Hematopoietic multipotent progenitor cell treated with erythropoietin and hydrocortisone succinate and interleukin-3 and kit ligand, for 8 days (in vitro differentiated cells): ENCODE data around the gene TTLL11.

ENCODE experiments used
- DNase-seq: peaks from one replicate; pipeline ENCODE4 v3.0.0-alpha.2; 2015

The TTLL11 gene

GRCh38 chr9:122125509-122126330, 32.6 kb upstream of the TTLL11 start:
- DNase-seq: no peak

- DNase-seq: peak; percentile 84
Observed at GRCh38 chr9:122125158-122125508, 32.0 kb upstream of the TTLL11 start.

DNA sequence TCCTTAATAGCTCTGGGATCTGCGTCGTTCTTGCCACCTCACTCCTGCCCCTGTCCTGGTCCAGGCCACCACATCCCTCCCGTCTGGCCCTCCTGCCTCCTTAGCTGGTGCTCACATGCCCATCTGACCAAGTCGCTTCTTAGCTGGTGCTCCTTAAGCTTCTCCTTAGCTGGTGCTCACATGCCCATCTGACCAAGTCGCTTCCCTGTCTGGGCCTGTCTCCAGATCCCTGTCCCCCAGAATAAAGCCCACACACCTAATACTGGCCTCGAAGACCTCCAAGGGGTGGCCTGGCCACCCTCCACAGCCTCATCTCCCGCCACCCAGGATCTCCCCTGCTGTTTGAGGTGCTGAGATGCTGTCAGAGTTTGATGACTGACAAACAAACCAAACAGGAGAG, 31.4 kb upstream of the TTLL11 start:
- DNase-seq: no peak

- no peak for DNase-seq
Observed at GRCh38 chr9:122124048-122124447, 30.9 kb upstream of the TTLL11 start.

GRCh38 chr9:122122903-122123632, 30.0 kb upstream of the TTLL11 start:
- peak; percentile 72 for DNase-seq

GRCh38 chr9:122122468-122122867, 29.4 kb upstream of the TTLL11 start:
- no peak for DNase-seq

DNA sequence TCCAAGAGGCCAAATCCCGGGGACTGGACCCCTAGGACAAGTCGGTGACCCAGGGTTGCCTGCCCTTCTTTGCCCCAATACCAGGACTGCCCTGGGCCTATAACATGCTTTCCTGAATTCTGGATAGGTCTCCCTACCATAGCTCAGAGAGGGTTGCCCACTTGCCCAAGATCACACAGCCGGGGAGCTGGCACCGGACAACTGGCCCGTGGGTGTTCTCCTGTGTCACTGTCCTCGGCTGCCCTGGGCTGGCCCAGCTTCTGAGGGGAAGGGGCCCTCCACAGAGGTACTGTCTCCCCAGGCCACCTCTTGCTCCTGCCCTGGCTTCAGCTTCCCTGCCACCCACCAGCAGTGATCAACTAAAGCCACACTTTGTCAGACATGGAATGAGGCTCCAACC, 28.8 kb upstream of the TTLL11 start:
- no peak for DNase-seq

- DNase-seq: no peak
Observed at GRCh38 chr9:122121391-122121790, 28.3 kb upstream of the TTLL11 start.

GRCh38 chr9:122120316-122121071, 27.4 kb upstream of the TTLL11 start:
- no peak for DNase-seq

DNA sequence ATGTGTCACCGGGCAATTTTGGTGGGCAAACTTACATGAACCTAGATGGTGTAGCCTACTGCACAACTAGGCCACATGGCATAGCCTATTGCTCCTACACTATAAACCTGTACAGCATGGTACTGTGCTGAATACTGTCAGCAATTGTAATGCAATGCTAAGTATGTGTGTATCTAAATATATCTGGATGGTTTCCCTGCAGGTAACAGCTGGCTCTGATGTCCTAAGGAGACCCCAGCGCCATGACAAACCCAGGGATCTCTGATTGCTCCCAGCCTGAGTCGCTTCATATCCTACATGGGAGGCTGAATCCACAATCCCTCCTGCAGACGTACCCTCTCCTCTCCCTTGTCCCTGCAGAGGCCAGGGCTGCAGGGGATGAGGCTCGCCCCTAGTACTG, 26.6 kb upstream of the TTLL11 start:
- DNase-seq: no peak

DNA sequence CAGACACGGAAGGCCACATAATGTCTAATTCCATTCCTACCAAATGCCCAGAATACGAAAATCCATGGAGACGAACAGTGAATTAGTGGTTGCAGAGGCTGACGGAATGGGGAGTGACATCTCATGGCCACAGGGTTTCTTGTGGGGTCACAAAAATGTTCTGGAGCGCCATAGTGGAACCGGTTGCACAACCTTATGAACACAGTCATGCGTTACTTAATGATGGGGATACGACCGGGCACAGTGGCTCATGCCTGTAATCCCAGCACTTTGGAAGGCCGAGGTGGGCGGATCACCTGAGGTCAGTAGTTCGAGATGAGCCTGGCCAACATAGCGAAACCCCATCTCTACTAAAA, 26.0 kb upstream of the TTLL11 start:
- no peak for DNase-seq

DNA sequence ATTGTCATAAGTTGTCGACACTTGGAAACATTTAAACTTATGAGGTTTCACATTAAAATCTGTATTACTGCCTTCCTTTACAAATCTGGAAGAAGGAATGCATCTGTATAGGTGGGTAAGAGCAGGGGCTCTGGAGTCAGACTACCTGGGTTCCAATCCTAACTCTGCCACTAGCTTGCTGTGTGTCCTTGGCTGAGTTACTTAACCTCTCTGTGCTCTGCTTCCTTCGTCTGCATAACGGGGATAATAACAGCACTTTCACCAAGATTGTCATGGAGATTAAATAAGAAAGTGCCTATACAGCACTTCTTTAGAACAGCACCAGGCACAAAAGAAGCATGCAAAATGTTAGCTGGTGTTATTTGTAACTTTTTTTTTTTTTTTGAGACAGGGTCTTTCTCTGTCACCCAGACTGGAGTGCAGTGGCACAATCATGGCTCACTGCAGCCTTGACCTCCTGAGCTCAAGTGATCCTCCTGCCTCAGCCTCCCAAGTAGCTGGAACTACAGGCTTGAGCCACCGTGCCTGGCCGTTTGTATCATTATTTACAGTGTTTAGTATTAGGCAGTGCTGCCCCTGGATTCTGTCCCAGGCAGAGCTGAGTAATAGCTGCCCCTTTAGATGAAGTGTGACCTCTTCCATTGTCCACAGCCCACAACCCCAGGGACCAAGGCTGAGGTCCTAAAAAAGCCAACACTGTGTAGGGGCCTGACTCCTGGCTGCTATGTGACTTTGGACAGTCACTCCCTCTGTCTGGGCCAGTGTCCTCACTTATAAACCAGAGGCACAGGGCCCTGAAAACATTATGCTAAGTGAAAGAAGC, 25.4 kb upstream of the TTLL11 start:
- no peak for DNase-seq

- peak; percentile 13 for DNase-seq
Observed at GRCh38 chr9:122117241-122117640, 24.1 kb upstream of the TTLL11 start.

- no peak for DNase-seq
Observed at GRCh38 chr9:122116448-122117173, 23.5 kb upstream of the TTLL11 start.

GRCh38 chr9:122116040-122116439, 22.9 kb upstream of the TTLL11 start:
- DNase-seq: no peak

- no peak for DNase-seq
Observed at GRCh38 chr9:122115176-122116035, 22.3 kb upstream of the TTLL11 start.

DNA sequence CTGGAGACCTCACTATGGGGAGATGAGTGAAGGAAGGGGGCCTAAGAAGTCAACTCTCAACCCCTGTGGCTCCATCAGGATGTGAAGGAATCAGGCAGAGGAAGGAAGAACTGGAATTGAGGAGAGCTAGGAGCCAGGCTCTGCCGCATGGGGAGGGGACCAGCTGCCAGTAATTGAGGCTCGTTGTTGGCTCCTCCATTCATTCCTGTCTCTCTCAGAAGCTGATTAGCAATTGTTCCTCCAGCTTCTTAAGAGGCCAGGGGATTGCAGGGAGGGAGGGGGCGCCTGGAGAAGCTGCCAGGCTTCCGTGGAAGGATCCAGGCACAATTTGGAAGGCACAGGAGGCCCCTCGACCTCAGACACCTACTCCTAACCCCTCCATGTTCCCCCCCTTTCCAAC, 20.5 kb upstream of the TTLL11 start:
- no peak for DNase-seq

DNA sequence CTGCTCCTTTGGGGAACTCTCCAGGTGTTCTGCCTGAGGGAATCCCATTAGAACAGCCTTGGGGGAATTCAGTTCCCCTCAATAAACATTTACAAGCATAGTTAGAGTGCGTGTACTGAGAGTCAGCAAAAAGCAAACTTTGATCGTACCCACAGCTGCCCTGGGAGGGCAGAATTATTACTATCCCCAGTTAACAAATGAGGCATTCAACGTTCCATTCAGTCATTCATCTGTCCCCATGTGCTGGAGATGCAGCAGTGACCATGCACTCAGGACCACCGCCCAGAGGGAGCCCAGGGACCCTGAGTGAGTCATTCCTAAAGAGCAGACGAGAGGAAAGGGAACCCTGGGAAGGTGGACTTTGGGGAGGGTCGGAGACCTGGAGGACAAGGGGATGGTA, 19.1 kb upstream of the TTLL11 start:
- DNase-seq: no peak

DNA sequence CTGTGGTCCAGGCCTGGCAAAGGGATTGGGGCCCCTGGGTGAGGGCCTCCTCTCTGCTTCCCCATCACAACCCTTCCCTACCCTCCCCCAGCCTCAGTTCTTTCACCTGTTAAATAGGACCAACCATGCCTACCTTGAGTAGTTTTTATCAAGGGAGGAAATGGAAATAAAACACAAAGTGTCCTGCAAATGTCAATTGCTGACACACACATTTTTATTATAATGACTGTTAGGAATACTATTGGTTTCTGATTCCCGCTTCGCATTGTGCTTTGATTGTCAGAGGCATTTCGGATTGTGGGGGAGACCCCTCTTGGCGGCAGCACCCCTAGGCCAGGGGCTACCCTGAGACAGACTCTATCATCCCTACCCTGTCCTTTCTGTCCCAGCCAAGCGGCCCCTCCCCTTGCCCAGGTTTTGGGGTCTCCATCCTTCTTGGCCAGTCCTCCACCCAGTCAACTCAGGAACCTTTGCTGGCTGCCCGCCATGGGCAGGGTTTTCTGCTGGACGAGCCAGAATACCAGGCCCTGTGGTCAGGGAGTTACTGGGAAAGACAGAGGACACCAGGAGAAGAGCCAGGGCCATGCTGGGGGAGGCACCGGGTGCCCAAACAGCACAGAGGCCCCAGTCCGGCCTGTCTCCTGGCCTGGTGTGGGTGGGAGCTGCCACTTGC, 18.4 kb upstream of the TTLL11 start:
- DNase-seq: no peak

GRCh38 chr9:122110100-122110833, 17.2 kb upstream of the TTLL11 start:
- DNase-seq: no peak
